Motor neuron (in vitro differentiated cells): ENCODE measurements around the gene CDKL5. TPM values are rescaled to one million over a fixed set of nuclear protein-coding genes. Genes with fewer than 3 reads are reported as not detected.

Experiments
- ATAC-seq, 8 experiments: fragments of 200-7000 bp; cut with Tn5 transposase; replicated peaks in 6 of 8; 2 replicates each; pipeline ENCODE4 v1.8.0; 2021; ENCODE audit warnings: mild to moderate bottlenecking in 8 of 8, moderate library complexity in 8 of 8
- H3K27ac ChIP-seq, 2 donors: fragments of 250-450 bp; sonication (Bioruptor Pico); 2 replicates each; pipeline ENCODE4 v1.9.0; 2021; ENCODE audit warnings: antibody characterized with exemption in 2 of 2, mild to moderate bottlenecking in 2 of 2, moderate library complexity in 1 of 2
- H3K4me1 ChIP-seq, 2 donors: fragments of 250-450 bp; sonication (Bioruptor Pico); replicated peaks in 1 of 2; 2 replicates each; pipeline ENCODE4 v1.6.1; 2021; ENCODE audit warnings: antibody characterized with exemption in 2 of 2, mild to moderate bottlenecking in 2 of 2, moderate library complexity in 1 of 2
- H3K4me3 ChIP-seq, 5 donors: fragments of 250-450 bp; sonication (Bioruptor Pico); 2 replicates each; pipeline ENCODE4 v1.9.0; 2021; ENCODE audit warnings: antibody characterized with exemption in 5 of 5, mild to moderate bottlenecking in 5 of 5, moderate library complexity in 4 of 5
- WGBS, 10 experiments: fragments of 450-650 bp; shearing (Covaris generic); methylation state at CpG; one replicate each; pipeline ENCODE4 v1.0.0; 2022; 5-methylcytosine and 5-hydroxymethylcytosine counted together
- in situ Hi-C, 9 experiments: fragments of 400-800 bp; cut with MboI; loops; one replicate each; pipeline ENCODE4 v1.15.0; 2021; ENCODE audit warnings: low sequenced_read_pairs in 9 of 9, low pct_unique_long_range_greater_than_20kb in 2 of 9; ENCODE audit not compliant: unreplicated experiment in 9 of 9
- total RNA-seq, 8 experiments: library from RNA; unstranded; fragments of 300-600 nt; gene quantifications; 2 replicates each; pipeline versions ENCODE4 v1.2.3 to v1.2.4, GENCODE V29; 2022

Gene CDKL5
- total RNA-seq, 8 experiments from 2014 or later, result 0.71 to 10.6 (median 7.5) TPM

- H3K4me3 ChIP-seq, result no peak overlapping the region
- ATAC-seq, result no peak
- in situ Hi-C loops, result no loop called here
- WGBS, 10 experiments, result 0 to 100% (median 40%) methylated on average over 1 to 2 of the region's 2 CpGs; no CpG with 5 or more reads in 6 of the 10 experiments
- no peaks in the 10 kb centered on the region for H3K4me1 ChIP-seq
- H3K27ac ChIP-seq, result no peak overlapping the region
These were observed 213.0 kb downstream of the CDKL5 start for GRCh38 chrX:18638398-18638797.

- in situ Hi-C loops, result no loop called here
- H3K4me3 ChIP-seq, result no peak overlapping the region
- no peak overlapping the region for H3K27ac ChIP-seq
- ATAC-seq, result no peak
- H3K4me1 ChIP-seq, result no peaks in the 10 kb centered on the region
- WGBS, 10 experiments, result 47 to 100% (median 100%) methylated on average over 1 to 2 of the region's 2 CpGs; no CpG with 5 or more reads in 3 of the 10 experiments
These were observed 213.9 kb downstream of the CDKL5 start for GRCh38 chrX:18639280-18639679.

- ATAC-seq, result peak in 6 of 8 experiments; percentile 48 to 85 (median 80)
- no peaks in the 10 kb centered on the region for H3K4me1 ChIP-seq
- no peak overlapping the region for H3K4me3 ChIP-seq
- WGBS, 10 experiments, result 58 to 80% (median 60%) methylated on average over 1 to 2 of the region's 10 CpGs; no CpG with 5 or more reads in 7 of the 10 experiments
- H3K27ac ChIP-seq, result no peak overlapping the region
- in situ Hi-C loops, result no loop called here
These were observed 215.3 kb downstream of the CDKL5 start for GRCh38 chrX:18640686-18641085.

- in situ Hi-C loops, result no loop called here
- Histone ChIP-seq H3K4me3 (no peak overlapping the region), H3K27ac (no peak overlapping the region), H3K4me1 (no peaks in the 10 kb centered on the region)
- 47% methylated on average over 3 of the region's 3 CpGs; no CpG with 5 or more reads in 9 of the 10 experiments for WGBS, 10 experiments
- ATAC-seq, result no peak
These were observed 217.8 kb downstream of the CDKL5 start for GRCh38 chrX:18643243-18643642.

- in situ Hi-C loops, result no loop called here
- Histone ChIP-seq H3K4me1 (no peaks in the 10 kb centered on the region), H3K4me3 (no peak overlapping the region), H3K27ac (no peak overlapping the region)
- WGBS, 10 experiments, result 3 to 40% (median 20%) methylated on average over 1 to 3 of the region's 3 CpGs; no CpG with 5 or more reads in 7 of the 10 experiments
- no peak for ATAC-seq
These were observed 218.4 kb downstream of the CDKL5 start for GRCh38 chrX:18643853-18644252.

- in situ Hi-C loops, result no loop called here
- Histone ChIP-seq H3K4me1 (peaks cover 0 to 5% of the 10 kb centered on the region in 2 donors), H3K4me3 (no peak overlapping the region), H3K27ac (no peak overlapping the region)
- no peak for ATAC-seq
- WGBS, 10 experiments, result 57 to 87% methylated on average over 3 of the region's 4 CpGs; no CpG with 5 or more reads in 8 of the 10 experiments
These were observed 222.2 kb downstream of the CDKL5 start for GRCh38 chrX:18647621-18648020.

- 0 to 22% methylated on average over 1 to 4 of the region's 9 CpGs; no CpG with 5 or more reads in 8 of the 10 experiments for WGBS, 10 experiments
- ATAC-seq, result peak in 3 of 8 experiments; percentile 35 to 38 (median 38)
- H3K4me1 ChIP-seq, result peaks cover 0 to 5% of the 10 kb centered on the region in 2 donors
- H3K4me3 ChIP-seq, result no peak overlapping the region
- in situ Hi-C loops, result no loop called here
- no peak overlapping the region for H3K27ac ChIP-seq
These were observed 224.1 kb downstream of the CDKL5 start for GRCh38 chrX:18649498-18649951.

- in situ Hi-C loops, result no loop called here
- no peak overlapping the region for H3K4me3 ChIP-seq
These were observed 225.3 kb downstream of the CDKL5 start for GRCh38 chrX:18650662-18651061.

GRCh38 chrX:18652636-18653035, 227.2 kb downstream of the CDKL5 start:
- Histone ChIP-seq H3K27ac (no peak overlapping the region), H3K4me3 (no peak overlapping the region), H3K4me1 (peaks cover 0 to 5% of the 10 kb centered on the region in 2 donors)
- in situ Hi-C loops, result no loop called here
- no peak for ATAC-seq

More at GRCh38 chrX:18650662-18651061, 225.3 kb downstream of the CDKL5 start:
- WGBS, 10 experiments, result 70 to 100% methylated on average over 2 to 4 of the region's 6 CpGs; no CpG with 5 or more reads in 8 of the 10 experiments
- no peak for ATAC-seq
- H3K4me1 ChIP-seq, result peaks cover 0 to 5% of the 10 kb centered on the region in 2 donors
- H3K27ac ChIP-seq, result no peak overlapping the region

GRCh38 chrX:18654875-18655836, 229.7 kb downstream of the CDKL5 start:
- Histone ChIP-seq H3K4me3 (no peak overlapping the region), H3K27ac (no peak overlapping the region), H3K4me1 (no peaks in the 10 kb centered on the region)
- ATAC-seq, result peak in 7 of 8 experiments; percentile 15 to 81 (median 64)
- in situ Hi-C loops, result no loop called here
- WGBS, 10 experiments, result 0 to 25% (median 14%) methylated on average over 1 to 3 of the region's 5 CpGs; no CpG with 5 or more reads in 5 of the 10 experiments

- in situ Hi-C loops, result no loop called here
- H3K4me3 ChIP-seq, result no peak overlapping the region
- WGBS, 10 experiments, result 52% methylated on average over 3 of the region's 12 CpGs; no CpG with 5 or more reads in 9 of the 10 experiments
- ATAC-seq, result no peak
- H3K27ac ChIP-seq, result no peak overlapping the region
- no peaks in the 10 kb centered on the region for H3K4me1 ChIP-seq
These were observed 235.9 kb downstream of the CDKL5 start for GRCh38 chrX:18661273-18661672.

- peaks cover 6 to 8% of the 10 kb centered on the region in 2 donors for H3K4me1 ChIP-seq
- in situ Hi-C loops, result no loop called here
- no peak overlapping the region for H3K4me3 ChIP-seq
- no peak for ATAC-seq
- H3K27ac ChIP-seq, result no peak overlapping the region
- WGBS, 10 experiments, result 43% methylated on average over 3 of the region's 8 CpGs; no CpG with 5 or more reads in 9 of the 10 experiments
These were observed 239.5 kb downstream of the CDKL5 start for GRCh38 chrX:18664947-18665346.

- Histone ChIP-seq H3K4me3 (no peak overlapping the region), H3K27ac (no peak overlapping the region), H3K4me1 (peaks cover 6 to 8% of the 10 kb centered on the region in 2 donors)
- 67% methylated on average over 6 of the region's 15 CpGs; no CpG with 5 or more reads in 9 of the 10 experiments for WGBS, 10 experiments
- ATAC-seq, result no peak
- in situ Hi-C loops, result no loop called here
These were observed 241.2 kb downstream of the CDKL5 start for GRCh38 chrX:18666614-18667013.
